Loucy (cell line): Measurements from ENCODE around the gene PLEKHN1.

Experiments
- EZH2phosphoT487 ChIP-seq: fragments of 200-600 bp; IDR thresholded peaks from 2 replicates; pipeline ENCODE4 v1.6.1; 2018; ENCODE audit warnings: antibody characterized with exemption, mild to moderate bottlenecking, moderate library complexity, borderline replicate concordance
- TF ChIP-seq, protein P1 (sequence below): fragments of 200-600 bp; sonication (generic); conservative IDR thresholded peaks from 2 replicates; pipeline ENCODE4 v1.5.1; 2014; ENCODE audit warnings: mild to moderate bottlenecking, antibody characterized with exemption, low read length

DNA sequence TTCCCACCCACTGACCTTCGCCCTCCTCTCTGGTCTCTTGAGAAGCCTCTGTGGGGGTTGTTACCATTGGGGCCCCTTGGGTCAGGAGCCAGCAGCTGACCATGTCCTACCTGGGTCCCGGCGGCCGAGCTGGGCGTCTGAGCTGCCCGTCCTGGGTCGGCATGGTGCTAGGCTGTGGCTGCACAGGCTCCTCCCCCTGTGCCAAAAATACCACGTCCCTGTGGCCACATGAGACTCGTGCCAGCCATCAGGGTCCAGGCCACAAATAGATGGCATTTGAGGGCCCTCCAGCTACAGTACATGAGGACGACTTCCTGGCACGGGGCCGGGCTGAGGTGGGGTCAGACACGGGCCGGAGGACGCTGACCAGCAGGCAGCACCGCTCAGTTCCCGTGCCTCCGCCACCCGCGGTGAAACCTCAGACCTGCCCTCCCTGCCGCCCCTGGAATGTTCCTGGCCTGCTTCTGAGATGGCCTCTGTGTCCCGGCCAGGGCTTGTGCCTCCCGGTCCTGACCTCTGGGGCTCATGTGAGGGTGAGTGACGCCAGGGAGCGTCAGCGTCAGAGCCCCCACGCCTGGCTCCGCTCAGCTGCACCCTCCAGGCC lies 15.8 kb downstream of the PLEKHN1 start, which contains the start of gene PERM1:
- TF ChIP-seq, protein P1, sequence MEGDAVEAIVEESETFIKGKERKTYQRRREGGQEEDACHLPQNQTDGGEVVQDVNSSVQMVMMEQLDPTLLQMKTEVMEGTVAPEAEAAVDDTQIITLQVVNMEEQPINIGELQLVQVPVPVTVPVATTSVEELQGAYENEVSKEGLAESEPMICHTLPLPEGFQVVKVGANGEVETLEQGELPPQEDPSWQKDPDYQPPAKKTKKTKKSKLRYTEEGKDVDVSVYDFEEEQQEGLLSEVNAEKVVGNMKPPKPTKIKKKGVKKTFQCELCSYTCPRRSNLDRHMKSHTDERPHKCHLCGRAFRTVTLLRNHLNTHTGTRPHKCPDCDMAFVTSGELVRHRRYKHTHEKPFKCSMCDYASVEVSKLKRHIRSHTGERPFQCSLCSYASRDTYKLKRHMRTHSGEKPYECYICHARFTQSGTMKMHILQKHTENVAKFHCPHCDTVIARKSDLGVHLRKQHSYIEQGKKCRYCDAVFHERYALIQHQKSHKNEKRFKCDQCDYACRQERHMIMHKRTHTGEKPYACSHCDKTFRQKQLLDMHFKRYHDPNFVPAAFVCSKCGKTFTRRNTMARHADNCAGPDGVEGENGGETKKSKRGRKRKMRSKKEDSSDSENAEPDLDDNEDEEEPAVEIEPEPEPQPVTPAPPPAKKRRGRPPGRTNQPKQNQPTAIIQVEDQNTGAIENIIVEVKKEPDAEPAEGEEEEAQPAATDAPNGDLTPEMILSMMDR, result no peak
- TF ChIP-seq EZH2phosphoT487, result no peak
